GM23338 (cell line): ENCODE measurements around the gene SAMD4A. TPM values are rescaled to one million over a fixed set of nuclear protein-coding genes. Genes with fewer than 3 reads are reported as not detected.

Experiments
- ATAC-seq: fragments of 200-7000 bp; cut with Tn5 transposase; 3 replicates; pipeline ENCODE4 v1.9.1; 2020
- DNase-seq: peaks from one replicate; pipeline ENCODE4 v3.0.0-alpha.2; 2015; ENCODE audit warnings: low spot score
- H2AFZ ChIP-seq: fragments of 200-600 bp; sonication (generic); 2 replicates; pipeline ENCODE4 v1.8.0; 2016; ENCODE audit warnings: antibody characterized with exemption, mild to moderate bottlenecking, moderate library complexity
- H3F3A ChIP-seq: fragments of 200-600 bp; sonication (generic); replicated peaks from 2 replicates; pipeline ENCODE4 v1.8.0; 2017; ENCODE audit warnings: antibody characterized with exemption, mixed run types, low read depth
- H3K27ac ChIP-seq: fragments of 200-600 bp; sonication (generic); 2 replicates; pipeline ENCODE4 v1.6.1; 2016; ENCODE audit warnings: low read depth
- H3K27me3 ChIP-seq: fragments of 200-600 bp; sonication (generic); 2 replicates; pipeline ENCODE4 v1.8.0; 2016; ENCODE audit warnings: mild to moderate bottlenecking, mixed run types, moderate library complexity; ENCODE audit not compliant: insufficient read depth
- H3K36me3 ChIP-seq: fragments of 200-600 bp; sonication (generic); 2 replicates; pipeline ENCODE4 v1.8.0; 2016; ENCODE audit warnings: mild to moderate bottlenecking; ENCODE audit not compliant: insufficient read depth
- H3K4me1 ChIP-seq: fragments of 200-600 bp; sonication (generic); 2 replicates; pipeline ENCODE4 v1.8.0; 2016; ENCODE audit warnings: mild to moderate bottlenecking, moderate library complexity; ENCODE audit not compliant: insufficient read depth
- H3K4me2 ChIP-seq: fragments of 200-600 bp; sonication (generic); 2 replicates; pipeline ENCODE4 v1.7.1; 2017; ENCODE audit warnings: mixed run types
- H3K4me3 ChIP-seq: fragments of 200-600 bp; sonication (generic); 2 replicates; pipeline ENCODE4 v1.6.1; 2016; ENCODE audit warnings: mixed run types
- H3K79me2 ChIP-seq: fragments of 200-600 bp; sonication (generic); replicated peaks from 2 replicates; pipeline ENCODE4 v1.8.0; 2017; ENCODE audit warnings: mild to moderate bottlenecking; ENCODE audit not compliant: insufficient read depth
- H3K9me2 ChIP-seq: fragments of 200-600 bp; sonication (generic); 2 replicates; pipeline ENCODE4 v1.8.0; 2017; ENCODE audit not compliant: insufficient read depth
- H4K20me1 ChIP-seq: fragments of 200-600 bp; sonication (generic); replicated peaks from 2 replicates; pipeline ENCODE4 v1.8.0; 2017; ENCODE audit warnings: mild to moderate bottlenecking; ENCODE audit not compliant: insufficient read depth
- H3K27ac Mint-ChIP-seq: 2 replicates; pipeline ENCODE4 v1.8.0; 2020; ENCODE audit warnings: inconsistent platforms, mild to moderate bottlenecking, moderate library complexity, mixed read lengths
- H3K27me3 Mint-ChIP-seq: 3 replicates; pipeline ENCODE4 v1.8.0; 2022; ENCODE audit warnings: low read depth, mild to moderate bottlenecking, moderate library complexity, mixed read lengths, inconsistent platforms; ENCODE audit not compliant: insufficient read depth, poor library complexity
- H3K36me3 Mint-ChIP-seq: 3 replicates; pipeline ENCODE4 v1.8.0; 2021; ENCODE audit warnings: low read depth, mild to moderate bottlenecking, inconsistent platforms, moderate library complexity, mixed read lengths
- H3K4me1 Mint-ChIP-seq: 3 replicates; pipeline ENCODE4 v1.8.0; 2020; ENCODE audit warnings: mild to moderate bottlenecking, inconsistent platforms, mixed read lengths
- H3K4me3 Mint-ChIP-seq: 3 replicates; pipeline ENCODE4 v1.8.0; 2021; ENCODE audit warnings: moderate library complexity, mild to moderate bottlenecking, inconsistent platforms, mixed read lengths
- H3K9me3 Mint-ChIP-seq: 3 replicates; pipeline ENCODE4 v1.8.0; 2020; ENCODE audit warnings: moderate library complexity, mild to moderate bottlenecking, inconsistent platforms, mixed read lengths
- CREB1 ChIP-seq: fragments of 250-450 bp; sonication (Bioruptor Pico); IDR thresholded peaks from 2 replicates; pipeline ENCODE4 v1.5.0; 2020; ENCODE audit warnings: low read depth, mild to moderate bottlenecking, moderate library complexity
- CTCF ChIP-seq, 2 experiments: fragments of 200-600 bp in 1 of 2; sonication (generic) in 1 of 2; conservative IDR thresholded peaks; 2 replicates each; pipeline versions ENCODE4 v1.5.1 to v1.6.1; 2016 to 2017; ENCODE audit warnings: antibody characterized with exemption in 2 of 2, low read depth in 2 of 2, mild to moderate bottlenecking in 2 of 2, moderate library complexity in 1 of 2
- EZH2 ChIP-seq: fragments of 200-600 bp; sonication (generic); IDR thresholded peaks from one replicate; pipeline ENCODE4 v1.8.0; 2017; ENCODE audit warnings: antibody characterized with exemption, mild to moderate bottlenecking, low read depth; ENCODE audit not compliant: unreplicated experiment
- EZH2phosphoT487 ChIP-seq: fragments of 200-600 bp; sonication (generic); IDR thresholded peaks from one replicate; pipeline ENCODE4 v1.8.1; 2018; ENCODE audit warnings: antibody characterized with exemption; ENCODE audit not compliant: unreplicated experiment
- JUNB ChIP-seq: IDR thresholded peaks from one replicate; pipeline ENCODE4 v1.6.1; 2016; ENCODE audit warnings: antibody characterized with exemption; ENCODE audit not compliant: unreplicated experiment
- NANOG ChIP-seq: IDR thresholded peaks from 2 replicates; pipeline ENCODE4 v1.6.1; 2016; ENCODE audit warnings: antibody characterized with exemption, borderline replicate concordance
- POLR2AphosphoS5 ChIP-seq: IDR thresholded peaks from 2 replicates; pipeline ENCODE4 v1.6.1; 2016; ENCODE audit warnings: antibody characterized with exemption, low read depth
- REST ChIP-seq: IDR thresholded peaks from one replicate; pipeline ENCODE4 v1.6.1; 2018; ENCODE audit warnings: antibody characterized with exemption; ENCODE audit not compliant: unreplicated experiment
- STAT1 ChIP-seq: IDR thresholded peaks from one replicate; pipeline ENCODE4 v1.6.1; 2016; ENCODE audit warnings: antibody characterized with exemption; ENCODE audit not compliant: unreplicated experiment
- ZNF114 ChIP-seq: fragments of 250-450 bp; sonication (Bioruptor Pico); IDR thresholded peaks from 2 replicates; pipeline ENCODE4 v1.5.0; 2020; ENCODE audit warnings: mild to moderate bottlenecking, moderate library complexity
- ZNF331 ChIP-seq: fragments of 250-450 bp; sonication (Bioruptor Pico); IDR thresholded peaks from 2 replicates; pipeline ENCODE4 v1.5.0; 2020; ENCODE audit warnings: low read depth, mild to moderate bottlenecking, moderate library complexity
- ZNF462 ChIP-seq: fragments of 250-450 bp; sonication (Bioruptor Pico); IDR thresholded peaks from 2 replicates; pipeline ENCODE4 v1.5.0; 2020; ENCODE audit warnings: mild to moderate bottlenecking, moderate library complexity
- polyA plus RNA-seq: library from polyadenylated mRNA; unstranded; fragments of >200 nt; fragmentation: Nextera tagmentation; extraction: Ambion mirVana; gene quantifications from 2 replicates; pipeline ENCODE4 v1.2.1, GENCODE V29; 2016
- total RNA-seq: library from RNA; depleted of rRNA; stranded (reverse); fragments of >200 nt; shearing (Covaris generic); gene quantifications from 2 replicates; pipeline ENCODE4 v1.2.3, GENCODE V29; 2014
- TF ChIP-seq, protein P1 (sequence below): IDR thresholded peaks from 2 replicates; pipeline ENCODE4 v1.6.1; 2016; ENCODE audit warnings: antibody characterized with exemption

The SAMD4A gene
- total and polyA plus RNA-seq, 2 experiments from 2014 or later, result 1.6 to 6.9 TPM

GRCh38 chr14:54749727-54750126, 182.8 kb downstream of the SAMD4A start:
- H3K27ac ChIP-seq, result no peak overlapping the region
- H2AFZ ChIP-seq, result no peak overlapping the region
- TF ChIP-seq CREB1 (CRISPR knock-in tag) (no peak), ZNF462 (CRISPR knock-in tag) (no peak), ZNF331 (CRISPR knock-in tag) (no peak), ZNF114 (CRISPR knock-in tag) (no peak), EZH2phosphoT487 (no peak), JUNB (no peak), NANOG (no peak), POLR2AphosphoS5 (no peak), EZH2 (no peak), STAT1 (no peak), REST (no peak), CTCF (conservative IDR thresholded peaks at IDR 0.05; ENCODE audit: low read depth in 2 of 2) (no peak)
- TF ChIP-seq, protein P1, sequence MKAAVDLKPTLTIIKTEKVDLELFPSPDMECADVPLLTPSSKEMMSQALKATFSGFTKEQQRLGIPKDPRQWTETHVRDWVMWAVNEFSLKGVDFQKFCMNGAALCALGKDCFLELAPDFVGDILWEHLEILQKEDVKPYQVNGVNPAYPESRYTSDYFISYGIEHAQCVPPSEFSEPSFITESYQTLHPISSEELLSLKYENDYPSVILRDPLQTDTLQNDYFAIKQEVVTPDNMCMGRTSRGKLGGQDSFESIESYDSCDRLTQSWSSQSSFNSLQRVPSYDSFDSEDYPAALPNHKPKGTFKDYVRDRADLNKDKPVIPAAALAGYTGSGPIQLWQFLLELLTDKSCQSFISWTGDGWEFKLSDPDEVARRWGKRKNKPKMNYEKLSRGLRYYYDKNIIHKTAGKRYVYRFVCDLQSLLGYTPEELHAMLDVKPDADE, result no peak
- no peaks in the 10 kb centered on the region for H4K20me1 ChIP-seq
- no peaks in the 10 kb centered on the region for H3K4me1 ChIP-seq
- H3K36me3 ChIP-seq, result no peaks in the 10 kb centered on the region
- Mint-ChIP-seq H3K36me3 (no peaks in the 10 kb centered on the region), H3K27me3 (no peaks in the 10 kb centered on the region), H3K4me3 (no peak overlapping the region), H3K4me1 (peaks cover 4% of the 10 kb centered on the region; the same call in 1 of the 3 replicates), H3K9me3 (no peaks in the 10 kb centered on the region), H3K27ac (no peak overlapping the region)
- H3K79me2 ChIP-seq, result no peaks in the 10 kb centered on the region
- H3K27me3 ChIP-seq, result no peaks in the 10 kb centered on the region
- ATAC-seq (no peak), DNase-seq (no peak)
- H3K4me2 ChIP-seq, result no peak overlapping the region
- H3F3A ChIP-seq, result no peaks in the 10 kb centered on the region
- H3K4me3 ChIP-seq, result no peak overlapping the region
- no peaks in the 10 kb centered on the region for H3K9me2 ChIP-seq
